HepG2 (cell line): ENCODE data around the gene ZNF541. TPM values are rescaled to one million over a fixed set of nuclear protein-coding genes. Genes with fewer than 3 reads are reported as not detected.
A peak's percentile ranks its signal among the peaks of the same experiment; 100 is the strongest.

Source experiments
- BHLHE40 ChIP-seq: IDR thresholded peaks from 2 replicates; pipeline ENCODE4 v1.6.1; 2011; ENCODE audit warnings: low read length, improper control_type of control experiment
- CHD4 ChIP-seq: fragments of 200-600 bp; sonication (generic); IDR thresholded peaks from 2 replicates; pipeline ENCODE4 v1.7.0; 2017; ENCODE audit warnings: mild to moderate bottlenecking, low read length, borderline replicate concordance
- CREB1 ChIP-seq, 2 experiments: fragments of 450-650 bp in 1 of 2; IDR thresholded peaks; 2 replicates each; pipeline ENCODE4 v1.6.1; 2016 to 2017; ENCODE audit warnings: control low read depth in 1 of 2, mild to moderate bottlenecking in 1 of 2, missing compliant biosample characterization in 1 of 2, missing genetic modification characterization in 1 of 2
- CREM ChIP-seq, 2 experiments: sonication (generic) in 1 of 2; formaldehyde crosslinking in 1 of 2; IDR thresholded peaks; 2 replicates each; pipeline versions ENCODE4 v1.4.0 to v1.6.1; 2016 to 2020; ENCODE audit warnings: antibody characterized with exemption in 1 of 2, mild to moderate bottlenecking in 1 of 2, missing genetic modification reagents in 1 of 2
- ETV5 ChIP-seq: IDR thresholded peaks from 2 replicates; pipeline ENCODE4 v1.6.1; 2018; ENCODE audit warnings: missing biosample characterization, missing genetic modification reagents, inconsistent platforms, borderline replicate concordance
- HCFC1 ChIP-seq: fragments of 150-350 bp; IDR thresholded peaks from 2 replicates; pipeline ENCODE4 v1.6.1; 2014; ENCODE audit warnings: low read depth, low read length
- HNRNPK ChIP-seq: fragments of 200-400 bp; formaldehyde crosslinking; IDR thresholded peaks from 2 replicates; pipeline ENCODE4 v1.6.1; 2018; ENCODE audit warnings: low read length, low read depth, moderate library complexity, mild to moderate bottlenecking; ENCODE audit not compliant: poor library complexity, severe bottlenecking
- KAT8 ChIP-seq: IDR thresholded peaks from 2 replicates; pipeline ENCODE4 v1.6.1; 2016; ENCODE audit warnings: missing genetic modification reagents, missing compliant biosample characterization
- KDM2A ChIP-seq: sonication (generic); formaldehyde crosslinking; IDR thresholded peaks from 2 replicates; pipeline ENCODE4 v1.4.0; 2020; ENCODE audit warnings: low read depth, missing genetic modification reagents, borderline replicate concordance
- KLF6 ChIP-seq: IDR thresholded peaks from 2 replicates; pipeline ENCODE4 v1.8.0; 2016; ENCODE audit warnings: missing biosample characterization, missing genetic modification reagents
- KLF9 ChIP-seq: IDR thresholded peaks from 2 replicates; pipeline ENCODE4 v1.6.1; 2016; ENCODE audit warnings: low read depth
- MBNL3 ChIP-seq: fragments of 250-450 bp; sonication (Bioruptor Pico); conservative IDR thresholded peaks from 2 replicates; pipeline ENCODE4 v1.8.0; 2022; ENCODE audit warnings: mild to moderate bottlenecking, inconsistent platforms
- NFYB ChIP-seq: sonication (generic); formaldehyde crosslinking; IDR thresholded peaks from 2 replicates; pipeline ENCODE4 v1.4.0; 2020; ENCODE audit warnings: missing genetic modification reagents
- SMYD3 ChIP-seq: sonication (generic); formaldehyde crosslinking; IDR thresholded peaks from 2 replicates; pipeline ENCODE4 v1.8.1; 2023; ENCODE audit warnings: mild to moderate bottlenecking, missing genetic modification reagents
- TAF1 ChIP-seq: sonication (generic); formaldehyde crosslinking; IDR thresholded peaks from 2 replicates; pipeline ENCODE4 v1.4.0; 2020; ENCODE audit warnings: missing genetic modification reagents
- ZFY ChIP-seq: sonication (generic); formaldehyde crosslinking; IDR thresholded peaks from 2 replicates; pipeline ENCODE4 v1.4.0; 2020; ENCODE audit warnings: missing genetic modification reagents
- ZNF224 ChIP-seq: sonication (generic); formaldehyde crosslinking; IDR thresholded peaks from 2 replicates; pipeline ENCODE4 v1.5.0; 2020; ENCODE audit warnings: mild to moderate bottlenecking, missing genetic modification reagents
- ZNF292 ChIP-seq: sonication (generic); formaldehyde crosslinking; IDR thresholded peaks from 2 replicates; pipeline ENCODE4 v1.8.1; 2022; ENCODE audit warnings: mild to moderate bottlenecking, low read depth, missing genetic modification reagents, borderline replicate concordance
- ZNF317 ChIP-seq: sonication (generic); formaldehyde crosslinking; IDR thresholded peaks from 2 replicates; pipeline ENCODE4 v1.5.0; 2020; ENCODE audit warnings: mild to moderate bottlenecking, missing genetic modification reagents
- ZNF615 ChIP-seq: sonication (generic); formaldehyde crosslinking; IDR thresholded peaks from 2 replicates; pipeline ENCODE4 v1.5.0; 2020; ENCODE audit warnings: mild to moderate bottlenecking, missing genetic modification reagents, borderline replicate concordance
- polyA plus RNA-seq, 8 experiments: library from polyadenylated mRNA; depleted of rRNA in 3 of 8; stranded (reverse) in 7 of 8; unstranded in 1 of 8; fragments of >200 nt; fragmentation: Illumina TruSeq in 4 of 8; extraction: Trizol in 4 of 8; gene quantifications; 2 replicates each; pipeline versions ENCODE4 v1.2.1 to v1.2.3, GENCODE V29; 2011 to 2016; ENCODE audit warnings: low read depth in 4 of 8, missing spikeins in 1 of 8, mixed read lengths in 1 of 8; ENCODE audit not compliant: insufficient read depth in 1 of 8
- total RNA-seq, 5 experiments: library from RNA; depleted of rRNA; stranded (reverse); fragments of >200 nt; fragmentation: Illumina TruSeq; extraction: Trizol; gene quantifications; 2 replicates each; pipeline ENCODE4 v1.2.3, GENCODE V29; 2016; ENCODE audit warnings: low read depth in 1 of 5
- TF ChIP-seq, protein P1 (sequence below): sonication (generic); formaldehyde crosslinking; IDR thresholded peaks from 2 replicates; pipeline ENCODE4 v1.4.0; 2020; ENCODE audit warnings: missing genetic modification reagents
- TF ChIP-seq, protein P2 (sequence below): IDR thresholded peaks from 2 replicates; pipeline ENCODE4 v1.6.1; 2016

Gene ZNF541
- total and polyA plus RNA-seq, 2 of the 13 experiments (the other 11 are each of a cell fraction or from before 2014, with no cell fraction given), result 0.03 to 0.04 TPM

DNA sequence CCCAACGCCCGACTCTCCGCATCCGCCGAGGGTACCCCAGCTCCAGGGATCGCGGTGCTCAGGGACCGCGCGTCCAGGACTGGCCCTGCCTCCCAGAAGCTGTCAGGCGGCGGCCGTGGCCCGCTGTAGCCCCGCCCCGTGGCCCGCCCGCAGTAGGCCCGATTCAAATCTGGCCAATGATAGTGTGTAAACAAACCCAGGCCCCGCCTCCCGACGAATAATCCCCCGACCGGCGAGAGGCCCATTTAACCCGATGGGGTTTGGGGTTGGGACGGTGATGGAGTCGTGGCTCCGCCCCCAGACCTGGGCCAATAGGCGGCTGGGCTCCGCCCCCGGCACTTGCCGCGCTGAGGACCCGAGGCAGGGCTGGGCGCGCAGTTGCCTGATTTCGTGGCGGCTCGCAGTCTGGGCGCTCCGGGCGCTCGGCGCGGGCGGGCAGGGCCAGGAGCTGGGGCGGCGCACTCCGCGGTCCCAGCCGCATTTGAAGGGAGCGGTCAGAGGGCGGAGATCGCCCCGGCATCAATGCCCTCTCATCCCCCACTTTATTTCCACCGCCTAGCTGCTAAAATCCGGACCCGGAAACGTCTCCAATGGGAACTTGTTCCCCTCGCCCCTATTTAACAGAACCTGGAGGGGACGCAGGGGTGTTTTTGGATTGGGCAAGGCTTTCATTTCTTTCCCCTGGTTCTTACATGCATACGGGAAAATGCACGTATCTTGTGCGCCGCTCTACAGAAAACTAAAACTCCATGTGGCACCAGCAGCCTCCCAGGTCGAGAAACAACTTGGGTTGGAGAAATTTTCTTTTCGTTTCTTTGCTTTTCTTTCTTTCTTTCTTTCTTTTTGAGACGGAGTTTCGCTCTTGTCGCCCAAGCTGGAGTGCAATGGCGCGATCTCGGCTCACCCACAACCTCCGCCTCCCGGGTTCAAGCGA is 27.6 kb upstream of the ZNF541 start (continued):
- TF ChIP-seq, protein P1, sequence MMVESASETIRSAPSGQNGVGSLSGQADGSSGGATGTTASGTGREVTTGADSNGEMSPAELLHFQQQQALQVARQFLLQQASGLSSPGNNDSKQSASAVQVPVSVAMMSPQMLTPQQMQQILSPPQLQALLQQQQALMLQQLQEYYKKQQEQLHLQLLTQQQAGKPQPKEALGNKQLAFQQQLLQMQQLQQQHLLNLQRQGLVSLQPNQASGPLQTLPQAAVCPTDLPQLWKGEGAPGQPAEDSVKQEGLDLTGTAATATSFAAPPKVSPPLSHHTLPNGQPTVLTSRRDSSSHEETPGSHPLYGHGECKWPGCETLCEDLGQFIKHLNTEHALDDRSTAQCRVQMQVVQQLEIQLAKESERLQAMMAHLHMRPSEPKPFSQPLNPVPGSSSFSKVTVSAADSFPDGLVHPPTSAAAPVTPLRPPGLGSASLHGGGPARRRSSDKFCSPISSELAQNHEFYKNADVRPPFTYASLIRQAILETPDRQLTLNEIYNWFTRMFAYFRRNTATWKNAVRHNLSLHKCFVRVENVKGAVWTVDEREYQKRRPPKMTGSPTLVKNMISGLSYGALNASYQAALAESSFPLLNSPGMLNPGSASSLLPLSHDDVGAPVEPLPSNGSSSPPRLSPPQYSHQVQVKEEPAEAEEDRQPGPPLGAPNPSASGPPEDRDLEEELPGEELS (CRISPR knock-in tag), result peak; percentile 44; the same call in 1 of the 2 replicates
- TF ChIP-seq CREB1 (IDR thresholded peaks at IDR 0.05) (peak; percentile 65), CREB1 (CRISPR knock-in tag; IDR thresholded peaks at IDR 0.05) (peak; percentile 68), MBNL3 (CRISPR knock-in tag) (no peak), ETV5 (CRISPR knock-in tag) (no peak; the same call in 1 of the 2 replicates), CREM (IDR thresholded peaks at IDR 0.05) (0 out of 2 replicates have a peak, but pooled peaks have one; percentile 26), CREM (CRISPR knock-in tag; IDR thresholded peaks at IDR 0.05) (no peak), ZFY (CRISPR knock-in tag) (peak; percentile 69; the same call in 1 of the 2 replicates), ZNF292 (CRISPR knock-in tag) (no peak), ZNF615 (CRISPR knock-in tag) (no peak), KLF9 (CRISPR knock-in tag) (no peak), CHD4 (peak; percentile 9; the same call in 1 of the 2 replicates), ZNF317 (CRISPR knock-in tag) (no peak), TAF1 (CRISPR knock-in tag) (peak; percentile 90), HCFC1 (no peak), HNRNPK (peak; percentile 65), SMYD3 (CRISPR knock-in tag) (0 out of 2 replicates have a peak, but pooled peaks have one; percentile 50), KDM2A (CRISPR knock-in tag) (peak; percentile 24; the same call in 1 of the 2 replicates), BHLHE40 (peak; percentile 51; the same call in 1 of the 2 replicates), ZNF224 (CRISPR knock-in tag) (peak; percentile 72; the same call in 1 of the 2 replicates), NFYB (peak; percentile 87), KAT8 (peak; percentile 82), KLF6 (CRISPR knock-in tag) (0 out of 2 replicates have a peak, but pooled peaks have one; percentile 41)
- TF ChIP-seq, protein P2, sequence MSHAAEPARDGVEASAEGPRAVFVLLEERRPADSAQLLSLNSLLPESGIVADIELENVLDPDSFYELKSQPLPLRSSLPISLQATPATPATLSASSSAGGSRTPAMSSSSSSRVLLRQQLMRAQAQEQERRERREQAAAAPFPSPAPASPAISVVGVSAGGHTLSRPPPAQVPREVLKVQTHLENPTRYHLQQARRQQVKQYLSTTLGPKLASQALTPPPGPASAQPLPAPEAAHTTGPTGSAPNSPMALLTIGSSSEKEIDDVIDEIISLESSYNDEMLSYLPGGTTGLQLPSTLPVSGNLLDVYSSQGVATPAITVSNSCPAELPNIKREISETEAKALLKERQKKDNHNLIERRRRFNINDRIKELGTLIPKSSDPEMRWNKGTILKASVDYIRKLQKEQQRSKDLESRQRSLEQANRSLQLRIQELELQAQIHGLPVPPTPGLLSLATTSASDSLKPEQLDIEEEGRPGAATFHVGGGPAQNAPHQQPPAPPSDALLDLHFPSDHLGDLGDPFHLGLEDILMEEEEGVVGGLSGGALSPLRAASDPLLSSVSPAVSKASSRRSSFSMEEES (CRISPR knock-in tag), result no peak
